Coronary artery (tissue), 2 donors: Measurements from ENCODE around the gene WDR35.

Source experiments
- DNase-seq: peaks from one replicate; pipeline ENCODE4 v3.0.0-alpha.2; 2017; ENCODE audit warnings: low spot score
- H3K27ac ChIP-seq, 2 donors: fragments of 200-600 bp; sonication (generic); one replicate each; pipeline ENCODE4 v1.5.1; 2016 to 2019
- H3K4me3 ChIP-seq: fragments of 200-600 bp; sonication (generic); 2 replicates; pipeline ENCODE4 v1.5.1; 2016; ENCODE audit warnings: mild to moderate bottlenecking, moderate library complexity
- TF ChIP-seq, protein P1 (sequence below): fragments of 200-600 bp; sonication (generic); IDR thresholded peaks from one replicate; pipeline ENCODE4 v1.5.1; 2019; ENCODE audit warnings: antibody characterized with exemption

Gene WDR35

DNA sequence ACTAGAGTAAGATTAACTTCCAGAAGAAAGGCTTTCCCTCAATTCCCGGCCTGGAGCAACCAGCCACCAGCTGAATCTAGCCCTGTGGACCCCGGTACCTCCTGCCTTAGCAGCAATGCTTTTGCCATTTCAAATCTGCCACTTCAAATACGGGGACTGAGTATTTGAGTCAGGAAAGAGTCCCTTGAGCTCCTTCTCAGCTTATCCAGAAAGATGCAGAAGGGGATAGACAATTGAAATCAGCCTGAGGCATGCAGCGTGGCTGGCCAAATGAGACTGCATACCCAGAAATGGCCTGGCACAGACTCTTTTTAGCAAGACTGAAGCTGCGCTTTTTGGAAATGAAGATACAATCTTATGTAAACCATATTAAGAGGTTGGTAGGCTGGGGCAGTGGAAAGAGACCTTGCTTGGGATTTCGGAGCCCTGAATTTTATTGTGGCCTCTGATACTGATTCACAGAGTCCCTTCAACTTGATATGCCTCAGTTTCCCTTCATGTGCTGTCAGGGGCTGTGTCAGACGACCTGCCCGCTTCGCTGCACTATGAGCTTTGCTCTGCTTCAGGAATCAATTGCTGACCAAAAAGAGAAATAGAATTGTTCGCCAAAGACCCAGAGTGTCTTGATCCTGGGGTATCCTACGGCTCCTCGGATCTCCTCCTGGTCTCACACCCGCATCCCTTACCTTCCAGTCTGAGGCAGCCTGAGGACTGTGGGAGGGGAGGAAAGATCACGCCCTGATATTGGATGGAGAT lies 21.5 kb upstream of the WDR35 start:
- TF ChIP-seq, protein P1, sequence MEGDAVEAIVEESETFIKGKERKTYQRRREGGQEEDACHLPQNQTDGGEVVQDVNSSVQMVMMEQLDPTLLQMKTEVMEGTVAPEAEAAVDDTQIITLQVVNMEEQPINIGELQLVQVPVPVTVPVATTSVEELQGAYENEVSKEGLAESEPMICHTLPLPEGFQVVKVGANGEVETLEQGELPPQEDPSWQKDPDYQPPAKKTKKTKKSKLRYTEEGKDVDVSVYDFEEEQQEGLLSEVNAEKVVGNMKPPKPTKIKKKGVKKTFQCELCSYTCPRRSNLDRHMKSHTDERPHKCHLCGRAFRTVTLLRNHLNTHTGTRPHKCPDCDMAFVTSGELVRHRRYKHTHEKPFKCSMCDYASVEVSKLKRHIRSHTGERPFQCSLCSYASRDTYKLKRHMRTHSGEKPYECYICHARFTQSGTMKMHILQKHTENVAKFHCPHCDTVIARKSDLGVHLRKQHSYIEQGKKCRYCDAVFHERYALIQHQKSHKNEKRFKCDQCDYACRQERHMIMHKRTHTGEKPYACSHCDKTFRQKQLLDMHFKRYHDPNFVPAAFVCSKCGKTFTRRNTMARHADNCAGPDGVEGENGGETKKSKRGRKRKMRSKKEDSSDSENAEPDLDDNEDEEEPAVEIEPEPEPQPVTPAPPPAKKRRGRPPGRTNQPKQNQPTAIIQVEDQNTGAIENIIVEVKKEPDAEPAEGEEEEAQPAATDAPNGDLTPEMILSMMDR, result no peak
- peak overlapping the region; percentile 85 for H3K4me3 ChIP-seq
- DNase-seq, result no peak
- no peak overlapping the region for H3K27ac ChIP-seq

DNA sequence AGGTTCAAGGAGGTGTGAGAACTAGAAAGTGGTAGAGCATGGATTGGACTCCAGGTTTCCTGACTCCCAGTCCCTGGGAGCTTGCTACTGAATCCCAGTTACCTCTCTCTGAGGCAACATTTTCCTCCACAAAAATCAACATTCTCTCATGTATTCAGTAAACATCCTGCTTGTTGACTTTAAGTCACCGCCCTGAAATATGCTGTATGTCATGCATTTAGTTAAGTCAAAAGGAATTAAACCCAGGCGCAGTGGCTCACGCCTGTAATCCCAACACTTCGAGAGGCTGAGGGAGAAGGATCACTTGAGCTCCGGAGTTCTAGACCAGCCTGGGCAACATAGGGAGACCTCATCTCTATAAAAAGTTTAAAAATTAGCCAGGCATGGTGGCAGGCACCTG lies 18.8 kb upstream of the WDR35 start:
- TF ChIP-seq, protein P1, result no peak
- Histone ChIP-seq H3K27ac (no peak overlapping the region), H3K4me3 (no peak overlapping the region)
- DNase-seq, result no peak

DNA sequence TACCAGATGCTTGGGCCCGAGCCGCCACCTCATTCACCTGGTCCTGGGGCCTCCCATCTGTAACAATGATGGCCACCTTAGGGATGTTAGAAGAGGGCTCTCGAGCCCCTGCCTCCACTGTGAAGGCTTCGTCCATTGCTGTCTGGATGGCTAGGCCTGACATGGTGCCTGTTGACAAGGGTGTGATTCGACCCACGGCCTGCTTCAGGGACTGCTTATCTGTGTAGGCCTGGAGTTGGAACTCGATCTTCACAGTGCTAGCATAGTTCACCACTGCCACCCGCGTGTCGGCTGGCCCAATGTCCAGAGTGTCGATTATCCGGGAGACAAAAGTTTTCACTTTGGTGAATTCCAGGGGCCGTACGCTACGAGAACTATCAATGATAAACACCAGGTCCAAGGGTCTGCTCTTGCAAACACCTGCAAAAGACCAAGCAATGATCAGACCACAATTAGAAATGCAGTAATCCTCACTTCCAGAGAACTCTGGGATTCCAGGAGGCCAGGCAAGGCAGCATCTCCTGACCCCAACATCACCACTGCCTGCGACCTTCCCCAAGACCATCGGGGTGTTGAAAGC lies 16.1 kb upstream of the WDR35 start:
- TF ChIP-seq, protein P1, result no peak
- H3K4me3 ChIP-seq, result no peak overlapping the region
- DNase-seq, result no peak
- no peak overlapping the region for H3K27ac ChIP-seq

DNA sequence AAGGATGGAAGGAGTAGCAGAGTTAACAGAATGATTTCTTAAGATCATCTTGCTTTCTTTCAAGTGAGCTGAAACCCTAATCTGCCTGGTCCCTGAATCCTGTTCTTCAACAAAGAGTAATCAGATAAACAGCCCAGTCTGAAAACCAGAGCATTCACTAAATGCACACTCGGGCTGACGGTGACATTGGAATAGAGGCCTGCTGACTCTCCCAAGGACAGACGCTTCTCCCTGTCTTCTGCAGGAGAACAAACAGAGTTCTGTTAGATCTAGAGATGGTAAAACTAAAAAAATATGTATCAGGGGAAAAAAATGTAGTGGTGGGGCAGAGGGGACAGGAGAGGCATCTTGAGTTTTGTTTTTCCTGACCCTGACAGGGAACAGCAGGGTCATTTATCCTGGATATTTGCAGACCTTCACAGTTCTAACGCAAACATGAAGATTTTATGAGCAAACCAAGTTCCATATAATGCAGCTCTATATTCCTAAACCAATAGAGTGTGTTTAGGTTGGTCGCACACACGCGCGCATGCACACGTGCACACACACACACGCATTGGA lies 15.2 kb upstream of the WDR35 start:
- no peak for DNase-seq
- TF ChIP-seq, protein P1, result no peak
- Histone ChIP-seq H3K27ac (no peak overlapping the region), H3K4me3 (no peak overlapping the region)

DNA sequence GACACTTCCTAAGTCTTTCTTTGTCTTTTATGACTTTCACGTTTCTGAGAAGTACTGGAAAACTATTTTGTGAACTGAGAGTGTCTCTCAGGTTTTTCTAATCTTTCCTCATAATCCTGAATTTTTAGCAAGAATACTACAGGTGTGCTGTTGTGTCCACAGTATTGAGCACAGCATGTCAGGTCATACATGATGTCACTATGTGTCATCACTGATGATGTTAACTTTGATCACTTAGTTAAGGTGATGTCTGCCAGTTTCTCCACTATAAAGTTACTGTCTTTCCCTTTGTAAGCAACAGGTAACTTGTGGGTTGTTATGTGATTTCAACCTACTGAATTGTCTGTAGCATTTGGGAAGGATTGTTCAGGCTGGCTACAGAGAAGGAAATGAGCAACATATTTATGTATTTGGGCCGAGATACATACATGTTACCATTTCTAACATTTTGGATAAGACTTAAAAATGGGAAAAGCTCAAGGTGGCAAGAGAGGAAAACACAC lies 11.5 kb upstream of the WDR35 start:
- Histone ChIP-seq H3K4me3 (no peak overlapping the region), H3K27ac (no peak overlapping the region)

DNA sequence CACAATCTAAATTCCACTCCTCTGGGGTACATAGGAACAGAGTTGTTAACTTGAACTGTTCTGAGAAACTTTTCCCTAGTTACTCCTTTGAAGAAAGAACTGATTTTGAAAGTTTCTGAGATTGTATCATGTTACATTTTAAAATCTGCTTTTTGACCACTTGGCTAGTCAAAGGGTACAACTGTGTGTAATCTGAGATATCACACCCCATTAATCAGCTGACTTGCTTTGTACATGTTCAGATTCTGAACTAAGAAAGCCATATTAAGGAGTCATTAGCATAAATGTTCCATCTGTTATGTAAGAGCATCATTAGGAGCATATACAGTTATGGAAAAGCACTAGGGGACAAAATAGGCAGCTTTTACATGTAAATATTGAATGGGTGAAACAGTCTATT lies 3.8 kb upstream of the WDR35 start:
- Histone ChIP-seq H3K4me3 (no peak overlapping the region), H3K27ac (no peak overlapping the region)
- TF ChIP-seq, protein P1, result no peak
- no peak for DNase-seq

More for the DNA sequence above, 11.5 kb upstream of the WDR35 start:
- TF ChIP-seq, protein P1, result no peak
- DNase-seq, result no peak
